HEK293T (cell line): ENCODE measurements around the gene MAGEB16.

Source experiments
- BHLHE40 ChIP-seq: fragments of 450-650 bp; IDR thresholded peaks from 2 replicates; pipeline ENCODE4 v1.6.1; 2016; ENCODE audit warnings: mild to moderate bottlenecking, moderate library complexity, borderline replicate concordance
- CTBP1 ChIP-seq: fragments of 450-650 bp; IDR thresholded peaks from 2 replicates; pipeline ENCODE4 v1.6.1; 2016; ENCODE audit warnings: borderline replicate concordance
- ELF4 ChIP-seq: fragments of 450-650 bp; IDR thresholded peaks from 2 replicates; pipeline ENCODE4 v1.6.1; 2017; ENCODE audit warnings: antibody characterized with exemption
- FOXA1 ChIP-seq: fragments of 450-650 bp; IDR thresholded peaks from 2 replicates; pipeline ENCODE4 v1.6.1; 2016; ENCODE audit warnings: mild to moderate bottlenecking
- FOXK2 ChIP-seq: fragments of 450-650 bp; IDR thresholded peaks from 2 replicates; pipeline ENCODE4 v1.6.1; 2016; ENCODE audit warnings: mild to moderate bottlenecking
- FOXM1 ChIP-seq: fragments of 450-650 bp; IDR thresholded peaks from 2 replicates; pipeline ENCODE4 v1.6.1; 2017; ENCODE audit warnings: mild to moderate bottlenecking, borderline replicate concordance
- HDGF ChIP-seq: fragments of 450-650 bp; IDR thresholded peaks from 2 replicates; pipeline ENCODE4 v1.6.1; 2017; ENCODE audit warnings: antibody characterized with exemption, borderline replicate concordance
- L3MBTL2 ChIP-seq: fragments of 450-650 bp; conservative IDR thresholded peaks from 2 replicates; pipeline ENCODE4 v1.6.1; 2016; ENCODE audit warnings: mild to moderate bottlenecking
- LEF1 ChIP-seq: fragments of 450-650 bp; IDR thresholded peaks from 2 replicates; pipeline ENCODE4 v1.6.1; 2017; ENCODE audit warnings: mild to moderate bottlenecking, borderline replicate concordance
- NFRKB ChIP-seq: fragments of 450-650 bp; IDR thresholded peaks from 2 replicates; pipeline ENCODE4 v1.6.1; 2016; ENCODE audit warnings: mild to moderate bottlenecking, moderate library complexity
- SP1 ChIP-seq: fragments of 450-650 bp; IDR thresholded peaks from 2 replicates; pipeline ENCODE4 v1.6.1; 2017
- TARDBP ChIP-seq: fragments of 450-650 bp; IDR thresholded peaks from 2 replicates; pipeline ENCODE4 v1.6.1; 2016
- ZNF384 ChIP-seq: fragments of 450-650 bp; IDR thresholded peaks from 2 replicates; pipeline ENCODE4 v1.6.1; 2016

GRCh38 chrX:35773958-35774564, 24.1 kb upstream of the MAGEB16 start:
- no peak for TF ChIP-seq BHLHE40
- TF ChIP-seq FOXM1 = no peak
- no peak for TF ChIP-seq FOXK2
- no peak for TF ChIP-seq NFRKB
- no peak for TF ChIP-seq FOXA1
- TF ChIP-seq SP1 = no peak
- no peak for TF ChIP-seq ZNF384
- TF ChIP-seq CTBP1 = no peak
- no peak for TF ChIP-seq TARDBP
- no peak for TF ChIP-seq LEF1
- TF ChIP-seq ELF4 = no peak
- no peak for TF ChIP-seq L3MBTL2
- no peak for TF ChIP-seq HDGF
